Hepatocyte (in vitro differentiated cells): Measurements from ENCODE around the gene SRPK2.

ENCODE experiments used
- EZH2 ChIP-seq: fragments of 200-600 bp; sonication (generic); IDR thresholded peaks from 2 replicates; pipeline ENCODE4 v1.6.1; 2016; ENCODE audit warnings: antibody characterized with exemption, mild to moderate bottlenecking, borderline replicate concordance
- EZH2phosphoT487 ChIP-seq: fragments of 200-600 bp; sonication (generic); IDR thresholded peaks from one replicate; pipeline ENCODE4 v1.6.1; 2018; ENCODE audit warnings: antibody characterized with exemption, mild to moderate bottlenecking, low read depth, moderate library complexity; ENCODE audit not compliant: unreplicated experiment, severe bottlenecking
- TF ChIP-seq, protein P1 (sequence below): fragments of 200-600 bp; sonication (generic); IDR thresholded peaks from 2 replicates; pipeline ENCODE4 v1.5.1; 2016; ENCODE audit warnings: antibody characterized with exemption, mild to moderate bottlenecking; ENCODE audit not compliant: poor library complexity

DNA sequence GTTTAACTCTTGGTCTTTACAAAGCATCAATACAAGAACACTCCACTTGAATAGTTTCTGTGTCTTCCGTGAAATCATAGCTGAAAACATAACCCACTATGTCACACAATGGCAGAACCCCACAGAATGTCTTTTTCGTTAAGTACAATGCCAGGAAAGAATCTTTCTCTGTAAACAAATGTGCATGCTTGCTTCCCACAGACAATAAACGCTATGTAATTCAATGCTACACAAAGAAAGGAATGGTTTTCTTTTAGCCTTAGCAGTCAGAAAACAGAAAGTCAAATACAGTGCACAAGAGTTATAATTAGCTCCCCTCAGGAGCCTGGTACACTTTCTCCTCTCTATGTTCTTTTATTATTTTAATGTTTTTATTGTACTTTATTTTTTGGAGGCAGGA, 186.1 kb downstream of the SRPK2 start:
- TF ChIP-seq, protein P1, sequence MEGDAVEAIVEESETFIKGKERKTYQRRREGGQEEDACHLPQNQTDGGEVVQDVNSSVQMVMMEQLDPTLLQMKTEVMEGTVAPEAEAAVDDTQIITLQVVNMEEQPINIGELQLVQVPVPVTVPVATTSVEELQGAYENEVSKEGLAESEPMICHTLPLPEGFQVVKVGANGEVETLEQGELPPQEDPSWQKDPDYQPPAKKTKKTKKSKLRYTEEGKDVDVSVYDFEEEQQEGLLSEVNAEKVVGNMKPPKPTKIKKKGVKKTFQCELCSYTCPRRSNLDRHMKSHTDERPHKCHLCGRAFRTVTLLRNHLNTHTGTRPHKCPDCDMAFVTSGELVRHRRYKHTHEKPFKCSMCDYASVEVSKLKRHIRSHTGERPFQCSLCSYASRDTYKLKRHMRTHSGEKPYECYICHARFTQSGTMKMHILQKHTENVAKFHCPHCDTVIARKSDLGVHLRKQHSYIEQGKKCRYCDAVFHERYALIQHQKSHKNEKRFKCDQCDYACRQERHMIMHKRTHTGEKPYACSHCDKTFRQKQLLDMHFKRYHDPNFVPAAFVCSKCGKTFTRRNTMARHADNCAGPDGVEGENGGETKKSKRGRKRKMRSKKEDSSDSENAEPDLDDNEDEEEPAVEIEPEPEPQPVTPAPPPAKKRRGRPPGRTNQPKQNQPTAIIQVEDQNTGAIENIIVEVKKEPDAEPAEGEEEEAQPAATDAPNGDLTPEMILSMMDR = no peak
- TF ChIP-seq EZH2 (no peak), EZH2phosphoT487 (no peak)
